Epithelial cell of proximal tubule (primary cell): ENCODE data around the gene PAOX. TPM values are rescaled to one million over a fixed set of nuclear protein-coding genes. Genes with fewer than 3 reads are reported as not detected.

Experiments used
- DNase-seq: peaks from one replicate; pipeline ENCODE4 v3.0.0-alpha.2; 2011; ENCODE audit warnings: low read depth
- H3K4me3 ChIP-seq: 2 replicates; pipeline ENCODE4 v1.5.1; 2011; ENCODE audit warnings: low read depth, mild to moderate bottlenecking, low read length
- total RNA-seq: library from RNA; depleted of rRNA; stranded (reverse); fragments of >200 nt; gene quantifications from 2 replicates; pipeline ENCODE4 v1.2.3, GENCODE V29; 2015
- TF ChIP-seq, protein P1 (sequence below): conservative IDR thresholded peaks from 2 replicates; pipeline ENCODE4 v1.5.1; 2012; ENCODE audit warnings: low read depth, mild to moderate bottlenecking, low read length

PAOX gene
- total RNA-seq, 1 donor from 2014 or later = 3.6 TPM

- TF ChIP-seq, protein P1, sequence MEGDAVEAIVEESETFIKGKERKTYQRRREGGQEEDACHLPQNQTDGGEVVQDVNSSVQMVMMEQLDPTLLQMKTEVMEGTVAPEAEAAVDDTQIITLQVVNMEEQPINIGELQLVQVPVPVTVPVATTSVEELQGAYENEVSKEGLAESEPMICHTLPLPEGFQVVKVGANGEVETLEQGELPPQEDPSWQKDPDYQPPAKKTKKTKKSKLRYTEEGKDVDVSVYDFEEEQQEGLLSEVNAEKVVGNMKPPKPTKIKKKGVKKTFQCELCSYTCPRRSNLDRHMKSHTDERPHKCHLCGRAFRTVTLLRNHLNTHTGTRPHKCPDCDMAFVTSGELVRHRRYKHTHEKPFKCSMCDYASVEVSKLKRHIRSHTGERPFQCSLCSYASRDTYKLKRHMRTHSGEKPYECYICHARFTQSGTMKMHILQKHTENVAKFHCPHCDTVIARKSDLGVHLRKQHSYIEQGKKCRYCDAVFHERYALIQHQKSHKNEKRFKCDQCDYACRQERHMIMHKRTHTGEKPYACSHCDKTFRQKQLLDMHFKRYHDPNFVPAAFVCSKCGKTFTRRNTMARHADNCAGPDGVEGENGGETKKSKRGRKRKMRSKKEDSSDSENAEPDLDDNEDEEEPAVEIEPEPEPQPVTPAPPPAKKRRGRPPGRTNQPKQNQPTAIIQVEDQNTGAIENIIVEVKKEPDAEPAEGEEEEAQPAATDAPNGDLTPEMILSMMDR = no peak
- DNase-seq = no peak
- H3K4me3 ChIP-seq = no peak within 1 kb of the TSS
Observed at GRCh38 chr10:133336577-133337369, 42.3 kb upstream of the PAOX start, which contains the start of gene CALY. Gene CALY (minus strand): TSS chr10:133336896. CDS start chr10:133328989, 7,907 bp downstream.

DNA sequence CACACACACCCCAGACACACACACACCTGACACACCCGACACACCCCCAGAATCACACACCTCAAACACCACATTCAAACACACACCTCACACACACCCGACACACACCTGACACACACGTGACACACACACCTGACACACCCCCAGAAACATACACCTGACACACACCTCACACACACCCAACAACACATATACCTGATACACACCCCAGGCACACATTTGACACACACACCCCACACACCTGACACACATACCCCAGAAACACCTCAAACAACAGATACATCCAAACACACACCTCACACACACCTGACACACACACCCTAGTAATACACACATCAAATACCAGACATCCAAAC lies 41.7 kb upstream of the PAOX start:
- DNase-seq = no peak
- no peak overlapping the region for H3K4me3 ChIP-seq
- TF ChIP-seq, protein P1 = no peak

DNA sequence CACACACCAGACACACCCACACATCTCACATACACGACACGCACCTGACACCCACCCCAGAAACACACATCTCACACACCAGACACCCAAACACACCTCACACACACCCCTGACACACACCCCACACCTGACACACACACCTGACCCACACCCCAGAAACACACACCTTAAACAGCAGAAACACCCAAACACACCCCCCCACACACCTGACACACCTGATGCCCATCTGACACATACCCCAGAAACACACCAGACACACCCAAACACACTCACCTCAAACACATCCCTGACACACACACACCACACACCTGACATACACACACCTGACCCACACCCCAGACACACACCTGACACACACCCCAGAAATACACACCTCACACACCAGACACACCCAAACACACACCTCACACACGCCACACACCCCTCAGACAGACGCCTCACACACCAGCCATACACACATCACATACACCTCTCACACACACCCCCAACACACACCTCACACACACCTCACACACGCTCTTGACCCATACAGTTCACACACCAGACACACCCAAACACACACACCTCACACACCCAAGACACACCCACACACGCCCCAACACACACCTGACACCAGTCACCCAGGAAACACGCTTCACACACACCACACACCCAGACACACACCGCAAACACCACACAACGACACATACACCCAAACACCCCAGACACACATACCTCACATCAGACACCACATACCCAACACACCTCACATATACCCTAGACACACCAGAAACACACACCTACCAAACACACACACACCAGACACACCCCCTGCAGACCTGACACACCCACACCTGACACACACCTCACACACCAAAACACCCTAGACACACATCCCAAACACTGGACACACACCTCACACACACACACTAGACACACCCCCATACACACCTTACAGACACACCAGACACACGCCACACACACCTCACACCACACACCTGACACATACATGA lies 40.7 kb upstream of the PAOX start:
- TF ChIP-seq, protein P1 = no peak
- DNase-seq = no peak
- no peak overlapping the region for H3K4me3 ChIP-seq

DNA sequence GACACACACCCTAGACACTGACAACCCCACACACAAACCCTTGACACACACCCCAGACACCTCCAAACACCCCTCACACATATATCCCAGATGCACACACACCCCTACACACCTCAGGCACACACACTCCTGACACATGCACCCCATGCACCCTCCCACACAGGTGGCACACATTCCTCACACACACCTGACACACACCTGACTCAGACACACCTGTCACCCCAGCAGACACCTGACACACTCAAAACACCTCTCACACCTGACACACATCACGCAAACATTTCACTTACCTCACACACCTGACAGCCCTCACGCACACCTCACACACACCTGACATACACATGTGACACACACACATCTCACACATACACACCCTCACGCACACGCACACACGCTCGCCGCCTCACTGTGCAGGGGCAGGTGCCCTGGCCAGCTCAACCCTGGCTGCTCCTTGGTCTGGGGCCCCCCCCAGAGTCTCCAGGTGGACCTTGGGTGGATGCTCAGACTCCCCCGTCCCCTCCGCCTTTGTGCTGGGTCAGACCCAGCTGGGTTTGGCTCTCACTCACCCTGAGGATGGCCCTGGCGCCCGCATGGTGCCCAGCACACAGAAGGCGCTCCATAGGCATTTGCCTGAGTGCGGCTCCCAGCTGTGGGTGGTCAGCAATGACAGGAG lies 39.2 kb upstream of the PAOX start:
- H3K4me3 ChIP-seq = no peak overlapping the region
- TF ChIP-seq, protein P1 = no peak
- no peak for DNase-seq

- no peak overlapping the region for H3K4me3 ChIP-seq
- no peak for DNase-seq
- TF ChIP-seq, protein P1 = no peak
Observed at GRCh38 chr10:133341983-133342382, 37.1 kb upstream of the PAOX start.

DNA sequence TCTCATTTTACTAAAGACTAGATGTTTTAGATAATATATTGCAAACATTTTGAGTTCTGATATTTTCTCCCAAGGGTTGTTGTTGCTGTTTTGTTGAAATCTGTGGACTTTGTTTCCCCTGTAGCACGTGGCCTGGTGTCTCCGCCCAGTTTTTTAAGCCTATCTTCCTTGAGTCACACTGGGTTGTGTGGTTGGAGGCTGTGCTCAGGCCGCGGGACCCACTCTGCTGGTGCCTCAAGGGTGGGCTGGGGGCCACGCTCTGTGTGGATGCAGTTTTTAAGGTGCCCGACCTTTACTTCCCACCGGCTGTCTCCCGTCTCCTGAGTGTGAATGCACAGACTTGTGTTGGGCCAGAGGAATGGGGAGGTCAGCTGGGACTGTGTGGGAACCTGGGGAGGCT lies 36.1 kb upstream of the PAOX start:
- H3K4me3 ChIP-seq = no peak overlapping the region
- DNase-seq = no peak
- TF ChIP-seq, protein P1 = no peak
